HG03159 (cell line): ENCODE results near the gene IPCEF1.
A peak's percentile ranks its signal among the peaks of the same experiment; 100 is the strongest.

Source experiments
- ATAC-seq: cut with Tn5 transposase; IDR thresholded peaks from one replicate; pipeline ENCODE4 v1.9.1; 2021; ENCODE audit warnings: mild to moderate bottlenecking, moderate library complexity; ENCODE audit not compliant: unreplicated experiment

The IPCEF1 gene

DNA sequence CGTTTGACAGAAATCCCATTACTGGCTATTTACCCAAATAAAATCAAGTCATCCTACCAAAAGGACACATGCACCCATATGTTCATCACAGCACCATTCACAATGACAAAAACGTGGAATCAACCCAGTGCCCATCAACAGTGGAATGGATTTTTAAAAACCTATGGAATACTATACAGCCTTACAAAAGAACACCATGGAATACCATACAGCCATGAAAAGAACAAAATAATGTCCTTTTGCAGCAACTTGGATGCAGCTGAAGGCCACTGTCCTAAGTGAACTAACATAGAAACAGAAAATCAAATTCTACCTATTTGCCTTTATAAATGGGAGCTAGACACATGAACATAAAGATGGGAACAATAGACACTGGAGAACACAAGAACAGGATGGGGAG, 17.4 kb upstream of the IPCEF1 start:
- no peak for ATAC-seq

GRCh38 chr6:154371281-154371680, 14.7 kb upstream of the IPCEF1 start:
- ATAC-seq, result no peak

GRCh38 chr6:154370545-154370944, 13.9 kb upstream of the IPCEF1 start:
- peak; percentile 80 for ATAC-seq

GRCh38 chr6:154367839-154368695, 11.5 kb upstream of the IPCEF1 start:
- ATAC-seq, result no peak

DNA sequence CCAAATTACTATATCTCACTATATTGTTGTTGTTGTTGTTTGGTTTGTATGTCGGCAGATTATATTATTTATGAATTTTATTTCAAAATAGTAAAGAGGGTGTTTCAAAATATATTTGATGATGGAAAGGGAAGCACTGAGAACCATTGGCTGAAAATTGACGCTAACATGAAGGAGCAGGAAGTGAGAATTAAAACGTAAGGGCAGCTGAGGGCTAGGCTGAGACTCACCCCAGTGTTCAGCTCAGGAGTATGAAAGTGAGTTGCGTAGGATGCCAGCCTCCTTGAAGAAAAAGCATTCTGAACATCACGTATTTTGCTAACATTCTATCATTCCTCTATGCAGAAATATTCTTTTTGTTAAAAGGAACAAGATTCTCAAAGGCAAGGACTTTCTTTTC, 10.7 kb upstream of the IPCEF1 start:
- ATAC-seq, result no peak

- no peak for ATAC-seq
These were observed 7.2 kb upstream of the IPCEF1 start for GRCh38 chr6:154363821-154364220.

DNA sequence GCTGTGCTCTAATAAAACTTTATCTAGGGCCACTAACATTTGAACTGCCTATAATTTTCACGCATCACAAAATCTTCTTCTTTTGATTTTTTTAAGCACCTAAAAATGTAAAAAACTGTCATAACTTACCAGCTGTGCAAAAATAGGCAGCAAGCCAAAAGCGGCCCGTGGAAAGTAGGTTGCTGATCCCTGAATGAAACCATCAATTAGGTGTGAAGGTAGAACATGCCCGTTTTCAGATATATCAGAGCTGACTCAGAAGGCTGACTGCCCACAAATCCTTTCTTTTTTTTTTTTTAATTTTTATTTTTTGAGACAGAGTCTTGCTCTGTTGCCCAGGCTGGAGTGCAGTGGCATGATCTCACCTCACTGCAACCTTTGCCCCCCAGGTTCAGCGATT, 4.9 kb upstream of the IPCEF1 start:
- ATAC-seq, result no peak

- ATAC-seq, result no peak
These were observed 3.9 kb upstream of the IPCEF1 start for GRCh38 chr6:154360476-154360875.

GRCh38 chr6:154359679-154360078, 3.1 kb upstream of the IPCEF1 start:
- no peak for ATAC-seq

GRCh38 chr6:154359161-154359574, 2.6 kb upstream of the IPCEF1 start:
- no peak for ATAC-seq

GRCh38 chr6:154358019-154358545, 1.5 kb upstream of the IPCEF1 start:
- ATAC-seq, result no peak

- ATAC-seq, result no peak
These were observed 490 bp downstream of the IPCEF1 start for GRCh38 chr6:154356113-154356512.

DNA sequence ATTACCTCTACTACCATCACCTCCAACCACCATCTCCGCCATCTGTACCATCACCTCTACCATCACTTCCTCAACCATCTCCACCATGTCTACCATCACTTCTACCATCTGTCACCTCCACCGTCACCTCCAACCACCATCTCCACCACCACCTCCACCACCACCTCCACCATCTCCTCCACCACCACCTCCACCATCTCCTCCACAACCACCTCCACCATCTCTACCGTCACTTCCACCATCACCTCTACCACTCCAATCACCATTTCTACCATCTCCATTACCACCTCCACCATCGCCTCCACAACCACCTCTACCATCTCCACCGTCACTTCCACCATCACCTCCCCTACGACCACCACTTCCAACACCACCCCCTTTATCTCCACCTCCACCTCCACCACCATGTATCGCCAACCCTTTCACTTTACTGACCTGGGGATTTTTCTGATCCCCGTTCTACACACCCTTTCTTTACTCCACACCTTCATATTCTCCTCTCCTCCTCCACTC, 2.3 kb downstream of the IPCEF1 start:
- no peak for ATAC-seq

- ATAC-seq, result no peak
These were observed 3.0 kb downstream of the IPCEF1 start for GRCh38 chr6:154353626-154354025.

- ATAC-seq, result peak; percentile 56
These were observed 3.6 kb downstream of the IPCEF1 start for GRCh38 chr6:154352898-154353585.

DNA sequence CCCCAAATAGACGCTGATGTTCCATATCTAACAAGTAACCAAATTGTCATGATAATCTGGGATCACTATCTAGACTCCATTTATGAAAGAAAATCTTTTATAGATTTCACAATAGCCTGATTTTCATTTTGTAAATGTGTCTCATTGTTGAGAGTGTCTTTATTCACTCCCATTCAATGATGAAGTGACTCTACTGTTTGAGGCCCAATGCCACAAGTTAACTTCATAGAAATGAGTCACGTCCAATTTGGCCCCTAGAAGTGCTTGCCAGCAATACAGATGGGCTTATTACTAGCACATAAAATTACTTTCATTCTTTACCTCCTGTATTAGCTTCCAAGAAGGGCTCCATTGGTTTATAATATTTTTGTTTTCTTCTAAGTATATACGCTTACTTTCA, 6.3 kb downstream of the IPCEF1 start:
- ATAC-seq, result no peak

GRCh38 chr6:154347981-154348380, 8.6 kb downstream of the IPCEF1 start:
- ATAC-seq, result no peak

- ATAC-seq, result no peak
These were observed 10.8 kb downstream of the IPCEF1 start for GRCh38 chr6:154345811-154346210.

- no peak for ATAC-seq
These were observed 12.9 kb downstream of the IPCEF1 start for GRCh38 chr6:154343473-154344308.

DNA sequence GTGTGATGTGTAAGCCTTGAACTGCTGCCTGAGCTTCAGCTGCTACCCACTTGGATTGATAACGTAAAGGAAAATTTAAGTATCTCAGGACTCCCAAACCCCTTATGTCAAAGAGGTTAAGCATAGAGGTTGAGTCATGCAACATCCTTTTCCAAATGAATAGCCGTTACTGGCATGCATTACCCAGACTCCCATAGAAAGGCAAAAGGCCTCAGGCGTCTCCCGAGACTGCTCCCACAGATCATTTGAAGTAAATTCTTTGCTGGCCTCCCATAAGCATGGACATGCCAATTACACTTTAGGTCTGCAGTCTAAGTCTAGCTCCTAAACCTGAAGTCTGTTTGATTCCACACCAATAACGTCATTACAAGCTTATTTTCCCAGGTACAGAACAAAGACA, 14.7 kb downstream of the IPCEF1 start:
- no peak for ATAC-seq

- ATAC-seq, result no peak
These were observed 15.3 kb downstream of the IPCEF1 start for GRCh38 chr6:154341336-154341735.
